ENCODE results near the gene KRT7. TPM values are rescaled to one million over a fixed set of nuclear protein-coding genes. Genes with fewer than 3 reads are reported as not detected.
"Not testable (repeated sequence)": the region's sequence is repeated elsewhere in the genome, so short reads cannot be mapped to it uniquely, and the experiment has no call there.

The KRT7 gene
- total RNA-seq, 3 donors from 2014 or later: 1.2 to 2.1 (median 1.5) TPM

GRCh38 chr12:52236386-52237050, 3.5 kb downstream of the KRT7 start:
- H3K4me1 Mint-ChIP-seq (ENCODE audit: low read depth): no peaks in the 10 kb centered on the region
- H3K36me3 Mint-ChIP-seq (ENCODE audit: insufficient read depth): no peaks in the 10 kb centered on the region
- peaks cover 32% of the 10 kb centered on the region for H3K27me3 Mint-ChIP-seq (ENCODE audit: low read depth)
- no peak for ATAC-seq
- DNase-seq: no peak
- H3K4me3 Mint-ChIP-seq: no peak overlapping the region
- no peaks in the 10 kb centered on the region for H3K9me3 Mint-ChIP-seq

- ATAC-seq (no peak), DNase-seq (no peak)
- H3K4me3 Mint-ChIP-seq: no peak overlapping the region
- peaks cover 1% of the 10 kb centered on the region for H3K4me1 Mint-ChIP-seq (ENCODE audit: low read depth)
- H3K27me3 Mint-ChIP-seq (ENCODE audit: low read depth): peaks cover 18% of the 10 kb centered on the region
- H3K36me3 Mint-ChIP-seq (ENCODE audit: insufficient read depth): no peaks in the 10 kb centered on the region
- H3K9me3 Mint-ChIP-seq: no peaks in the 10 kb centered on the region
These were observed 5.3 kb downstream of the KRT7 start for GRCh38 chr12:52238207-52238840.

- Mint-ChIP-seq H3K36me3 (ENCODE audit: insufficient read depth) (no peaks in the 10 kb centered on the region), H3K9me3 (no peaks in the 10 kb centered on the region), H3K4me3 (no peak overlapping the region), H3K27me3 (ENCODE audit: low read depth) (peaks cover 13% of the 10 kb centered on the region), H3K4me1 (ENCODE audit: low read depth) (peaks cover 9% of the 10 kb centered on the region)
- DNase-seq: no peak
- ATAC-seq: no peak
These were observed 6.0 kb downstream of the KRT7 start for GRCh38 chr12:52238916-52239646.

GRCh38 chr12:52239767-52240166, 6.7 kb downstream of the KRT7 start:
- Mint-ChIP-seq H3K9me3 (no peaks in the 10 kb centered on the region), H3K36me3 (ENCODE audit: insufficient read depth) (no peaks in the 10 kb centered on the region), H3K4me1 (ENCODE audit: low read depth) (peaks cover 14% of the 10 kb centered on the region), H3K27me3 (ENCODE audit: low read depth) (peaks cover 7% of the 10 kb centered on the region), H3K4me3 (no peak overlapping the region)
- no peak for ATAC-seq
- DNase-seq: no peak

GRCh38 chr12:52240247-52240646, 7.2 kb downstream of the KRT7 start:
- not testable (repeated sequence) for H3K4me3 Mint-ChIP-seq; DNase-seq; H3K36me3 Mint-ChIP-seq (ENCODE audit: insufficient read depth); H3K9me3 Mint-ChIP-seq; H3K27me3 Mint-ChIP-seq (ENCODE audit: low read depth); ATAC-seq
- H3K4me1 Mint-ChIP-seq (ENCODE audit: low read depth): peaks cover 14% of the 10 kb centered on the region

- no peaks in the 10 kb centered on the region for H3K9me3 Mint-ChIP-seq
- H3K36me3 Mint-ChIP-seq (ENCODE audit: insufficient read depth): no peaks in the 10 kb centered on the region
- peaks cover 1% of the 10 kb centered on the region for H3K27me3 Mint-ChIP-seq (ENCODE audit: low read depth)
- ATAC-seq (no peak), DNase-seq (no peak)
- H3K4me1 Mint-ChIP-seq (ENCODE audit: low read depth): peaks cover 19% of the 10 kb centered on the region
- H3K4me3 Mint-ChIP-seq: no peak overlapping the region
These were observed 8.3 kb downstream of the KRT7 start for GRCh38 chr12:52241205-52241842.

- H3K27me3 Mint-ChIP-seq (ENCODE audit: low read depth): peaks cover 2% of the 10 kb centered on the region
- ATAC-seq: no peak
- H3K36me3 Mint-ChIP-seq (ENCODE audit: insufficient read depth): no peaks in the 10 kb centered on the region
- no peaks in the 10 kb centered on the region for H3K9me3 Mint-ChIP-seq
- H3K4me1 Mint-ChIP-seq (ENCODE audit: low read depth): peaks cover 19% of the 10 kb centered on the region
- DNase-seq: no peak
- H3K4me3 Mint-ChIP-seq: no peak overlapping the region
These were observed 9.6 kb downstream of the KRT7 start for GRCh38 chr12:52242442-52243258.

- no peaks in the 10 kb centered on the region for H3K36me3 Mint-ChIP-seq (ENCODE audit: insufficient read depth)
- ATAC-seq (no peak), DNase-seq (no peak)
- peaks cover 7% of the 10 kb centered on the region for H3K27me3 Mint-ChIP-seq (ENCODE audit: low read depth)
- H3K9me3 Mint-ChIP-seq: no peaks in the 10 kb centered on the region
- no peak overlapping the region for H3K4me3 Mint-ChIP-seq
- peaks cover 19% of the 10 kb centered on the region for H3K4me1 Mint-ChIP-seq (ENCODE audit: low read depth)
These were observed 10.3 kb downstream of the KRT7 start for GRCh38 chr12:52243259-52243855.

GRCh38 chr12:52243856-52244614, 11.0 kb downstream of the KRT7 start:
- DNase-seq (peak; percentile 16), ATAC-seq (peak; percentile 97 to 98)
- peaks cover 10% of the 10 kb centered on the region for H3K27me3 Mint-ChIP-seq (ENCODE audit: low read depth)
- H3K9me3 Mint-ChIP-seq: no peaks in the 10 kb centered on the region
- peaks cover 19% of the 10 kb centered on the region for H3K4me1 Mint-ChIP-seq (ENCODE audit: low read depth)
- no peaks in the 10 kb centered on the region for H3K36me3 Mint-ChIP-seq (ENCODE audit: insufficient read depth)
- H3K4me3 Mint-ChIP-seq: peak overlapping the region; percentile 59

GRCh38 chr12:52244615-52244994, 11.6 kb downstream of the KRT7 start:
- ATAC-seq (no peak), DNase-seq (no peak)
- Mint-ChIP-seq H3K27me3 (ENCODE audit: low read depth) (peaks cover 14% of the 10 kb centered on the region), H3K4me3 (peak overlapping the region; percentile 59), H3K9me3 (no peaks in the 10 kb centered on the region), H3K4me1 (ENCODE audit: low read depth) (peaks cover 19% of the 10 kb centered on the region), H3K36me3 (ENCODE audit: insufficient read depth) (no peaks in the 10 kb centered on the region)

GRCh38 chr12:52245259-52245961, 12.4 kb downstream of the KRT7 start:
- Mint-ChIP-seq H3K27me3 (ENCODE audit: low read depth) (peaks cover 19% of the 10 kb centered on the region), H3K4me1 (ENCODE audit: low read depth) (peaks cover 24% of the 10 kb centered on the region), H3K4me3 (no peak overlapping the region), H3K36me3 (ENCODE audit: insufficient read depth) (no peaks in the 10 kb centered on the region), H3K9me3 (no peaks in the 10 kb centered on the region)
- no peak for ATAC-seq
- no peak for DNase-seq

GRCh38 chr12:52245962-52246569, 13.0 kb downstream of the KRT7 start:
- Mint-ChIP-seq H3K27me3 (ENCODE audit: low read depth) (peaks cover 22% of the 10 kb centered on the region), H3K36me3 (ENCODE audit: insufficient read depth) (no peaks in the 10 kb centered on the region), H3K4me3 (no peak overlapping the region), H3K9me3 (no peaks in the 10 kb centered on the region), H3K4me1 (ENCODE audit: low read depth) (peaks cover 24% of the 10 kb centered on the region)
- ATAC-seq (no peak), DNase-seq (no peak)
